T-helper 1 cell treated with Interleukin-12 subunit alpha and Interleukin-12 subunit beta and Interleukin-4 antibody, amounts not matched to agents 30 ng/mL and 1 ng/mL, for 36 hours (primary cell): ENCODE measurements around the gene ADNP2. TPM values are rescaled to one million over a fixed set of nuclear protein-coding genes. Genes with fewer than 3 reads are reported as not detected.

Experiments used
- intact Hi-C: fragments of 100-400 bp; cut with micrococcal nuclease; formaldehyde crosslinking; loops from one replicate; pipeline ENCODE4 v1.15.1; 2024
- total RNA-seq: library from RNA; stranded (reverse); gene quantifications from 2 replicates; pipeline ENCODE4 v1.2.3, GENCODE V29; 2022

The ADNP2 gene
- total RNA-seq, 1 donor from 2014 or later, result 26.4 TPM

DNA sequence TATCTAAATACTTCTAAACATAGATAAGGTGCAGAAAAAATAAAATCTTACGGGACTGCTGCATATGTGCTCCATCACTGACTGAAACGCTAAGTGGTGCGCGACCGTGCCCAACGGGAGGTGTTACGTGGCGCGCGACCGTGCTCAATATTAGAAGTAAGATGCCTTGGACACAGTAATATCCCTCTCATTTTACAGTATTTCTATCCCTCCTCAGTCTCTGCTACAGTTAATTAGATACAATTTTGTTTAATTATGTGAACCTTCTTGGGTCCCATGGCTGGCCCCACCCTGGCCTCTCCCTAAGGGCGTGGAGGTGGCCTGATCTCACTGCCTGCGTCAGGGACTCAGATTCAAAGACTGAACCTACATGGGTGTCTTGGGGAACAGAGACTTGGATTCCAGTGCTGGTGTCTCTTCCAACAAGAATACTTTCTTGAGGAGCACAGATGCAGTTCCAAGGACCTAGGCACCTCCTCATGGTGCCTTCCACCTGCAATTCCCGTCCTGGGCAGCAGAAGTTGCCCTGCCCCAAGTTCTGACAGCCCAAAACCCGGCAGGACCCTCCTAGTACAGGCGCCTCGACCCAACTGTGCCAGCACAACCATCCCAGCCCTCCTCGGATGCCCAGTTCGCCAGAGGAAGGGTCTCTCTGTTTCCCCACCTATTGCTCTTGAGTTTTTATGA, 79.0 kb downstream of the ADNP2 start:
- intact Hi-C loops, result no loop called here

DNA sequence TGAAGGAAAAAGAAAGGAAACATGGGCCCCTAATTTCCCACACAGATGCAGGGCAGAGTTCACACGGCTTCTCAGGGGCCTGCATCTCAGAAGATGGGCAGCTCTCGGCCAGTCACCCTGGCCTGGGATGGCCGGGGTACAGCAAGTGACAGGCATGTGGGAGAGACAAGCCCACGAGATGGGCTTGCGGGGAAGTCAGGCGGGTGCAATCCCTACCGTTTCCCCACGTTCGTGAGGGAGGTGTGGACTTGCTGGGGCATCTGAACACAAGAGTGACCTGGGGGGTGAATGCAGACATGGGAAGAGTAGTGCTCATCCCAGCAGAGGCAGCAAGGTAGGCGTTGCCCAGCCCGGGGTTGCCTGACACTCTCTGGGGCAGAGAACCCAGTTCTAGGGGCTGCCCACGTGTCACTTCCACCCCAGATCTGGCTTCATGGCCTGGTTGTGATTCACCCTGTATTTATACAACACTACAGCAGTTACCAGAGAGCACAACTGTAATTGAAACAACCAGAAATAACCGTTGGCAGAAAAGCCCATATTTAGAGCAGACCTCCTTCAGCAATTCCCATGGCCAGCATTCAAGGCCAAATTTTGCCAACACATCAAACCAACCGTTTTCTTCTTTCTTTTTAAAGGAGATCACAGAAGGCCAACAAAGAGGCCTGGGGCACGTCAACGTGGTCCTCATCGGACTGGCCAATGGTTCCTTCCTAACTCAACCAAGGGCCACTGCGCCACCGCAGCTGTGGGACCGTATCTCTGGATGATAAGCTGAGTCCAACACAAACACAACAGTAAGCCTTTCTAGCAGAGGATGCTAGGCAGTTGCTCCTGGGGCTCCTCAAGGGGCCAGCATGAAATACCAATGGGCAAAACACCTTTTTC, 79.8 kb downstream of the ADNP2 start:
- intact Hi-C loops, result no loop called here

DNA sequence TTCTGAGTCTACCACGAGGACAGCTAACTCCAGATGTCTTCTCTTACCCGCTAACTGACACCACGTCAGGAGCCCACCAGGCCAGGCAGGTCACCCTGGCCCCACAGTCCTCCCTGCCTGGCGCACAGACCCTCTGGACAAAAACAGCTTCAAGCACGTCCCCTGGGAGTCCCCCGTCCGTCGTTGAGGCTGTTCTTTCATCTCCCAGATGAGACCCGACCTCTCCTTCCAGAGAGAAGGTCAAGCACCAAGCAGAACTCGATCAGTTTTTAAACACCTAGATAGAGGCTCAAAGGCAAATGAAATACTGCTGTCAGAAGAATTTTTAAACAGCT, 80.4 kb downstream of the ADNP2 start:
- intact Hi-C loops, result no loop called here

Other genes starting within 250 kb of the ADNP2 start
- 39.1 and 41.1 TPM in 2 replicates for gene SLC66A2, start 157.6 kb upstream of the ADNP2 start, total RNA-seq
- gene HSBP1L1, start 144.6 kb upstream of the ADNP2 start, total RNA-seq, result 12.0 and 13.0 TPM in 2 replicates
- 125 and 132 TPM in 2 replicates for gene TXNL4A, start 120.7 kb upstream of the ADNP2 start, total RNA-seq
- gene RBFA, start 74.8 kb upstream of the ADNP2 start, total RNA-seq, result 20.8 and 20.9 TPM in 2 replicates
- 0.05 TPM in 1 of 2 replicates, not detected in the other for gene PARD6G, start 138.3 kb downstream of the ADNP2 start, total RNA-seq